HCT116 (cell line): ENCODE data around the gene SLC34A3.

Experiments used
- CEBPB ChIP-seq: IDR thresholded peaks from 2 replicates; pipeline ENCODE4 v1.6.1; 2012; ENCODE audit warnings: low read depth
- EZH2 ChIP-seq: fragments of 200-600 bp; sonication (generic); IDR thresholded peaks from 2 replicates; pipeline ENCODE4 v1.6.1; 2017; ENCODE audit warnings: antibody characterized with exemption, mixed run types
- JUND ChIP-seq: IDR thresholded peaks from 2 replicates; pipeline ENCODE4 v1.6.1; 2012
- MAX ChIP-seq: IDR thresholded peaks from 2 replicates; pipeline ENCODE4 v1.6.1; 2012
- POLR2A ChIP-seq: IDR thresholded peaks from 2 replicates; pipeline ENCODE4 v1.7.0; 2011; ENCODE audit warnings: borderline replicate concordance; ENCODE audit not compliant: insufficient read depth, insufficient read length; ENCODE audit errors: extremely low read depth
- SRF ChIP-seq: IDR thresholded peaks from 2 replicates; pipeline ENCODE4 v1.6.1; 2012; ENCODE audit warnings: low read depth
- TF ChIP-seq, protein P1 (sequence below), 3 experiments: fragments of 200-600 bp in 1 of 3; sonication (generic) in 1 of 3; IDR thresholded peaks in 2 of 3; conservative IDR thresholded peaks in 1 of 3; 2 replicates each; pipeline ENCODE4 v1.5.1; 2012 to 2017; ENCODE audit warnings: low read depth in 2 of 3, low read length in 2 of 3, antibody characterized with exemption in 1 of 3, borderline replicate concordance in 1 of 3, control low read depth in 1 of 3, mild to moderate bottlenecking in 1 of 3, mixed read lengths in 1 of 3, mixed run types in 1 of 3, moderate library complexity in 1 of 3; ENCODE audit not compliant: insufficient read depth in 1 of 3

GRCh38 chr9:137224830-137225694 lies 5.6 kb upstream of the SLC34A3 start, which contains the start of gene CYSRT1:
- TF ChIP-seq POLR2A (no peak), MAX (no peak), CEBPB (no peak), EZH2 (no peak), SRF (no peak), JUND (no peak)
- TF ChIP-seq, protein P1, sequence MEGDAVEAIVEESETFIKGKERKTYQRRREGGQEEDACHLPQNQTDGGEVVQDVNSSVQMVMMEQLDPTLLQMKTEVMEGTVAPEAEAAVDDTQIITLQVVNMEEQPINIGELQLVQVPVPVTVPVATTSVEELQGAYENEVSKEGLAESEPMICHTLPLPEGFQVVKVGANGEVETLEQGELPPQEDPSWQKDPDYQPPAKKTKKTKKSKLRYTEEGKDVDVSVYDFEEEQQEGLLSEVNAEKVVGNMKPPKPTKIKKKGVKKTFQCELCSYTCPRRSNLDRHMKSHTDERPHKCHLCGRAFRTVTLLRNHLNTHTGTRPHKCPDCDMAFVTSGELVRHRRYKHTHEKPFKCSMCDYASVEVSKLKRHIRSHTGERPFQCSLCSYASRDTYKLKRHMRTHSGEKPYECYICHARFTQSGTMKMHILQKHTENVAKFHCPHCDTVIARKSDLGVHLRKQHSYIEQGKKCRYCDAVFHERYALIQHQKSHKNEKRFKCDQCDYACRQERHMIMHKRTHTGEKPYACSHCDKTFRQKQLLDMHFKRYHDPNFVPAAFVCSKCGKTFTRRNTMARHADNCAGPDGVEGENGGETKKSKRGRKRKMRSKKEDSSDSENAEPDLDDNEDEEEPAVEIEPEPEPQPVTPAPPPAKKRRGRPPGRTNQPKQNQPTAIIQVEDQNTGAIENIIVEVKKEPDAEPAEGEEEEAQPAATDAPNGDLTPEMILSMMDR (IDR thresholded peaks at IDR 0.05 in 2 of 3, conservative IDR thresholded peaks at IDR 0.05 in 1 of 3; ENCODE audit: borderline replicate concordance in 1 of 3, insufficient read depth in 1 of 3, low read depth in 2 of 3, low read length in 2 of 3): no peak
